GM12872 (cell line): ENCODE results near the gene CREB3L2.
A peak's percentile ranks its signal among the peaks of the same experiment; 100 is the strongest.

Experiments
- TF ChIP-seq, protein P1 (sequence below): IDR thresholded peaks from 3 replicates; pipeline ENCODE4 v1.5.1; 2011; ENCODE audit warnings: low read depth, mild to moderate bottlenecking, low read length, moderate library complexity; ENCODE audit not compliant: insufficient read depth

Gene CREB3L2

DNA sequence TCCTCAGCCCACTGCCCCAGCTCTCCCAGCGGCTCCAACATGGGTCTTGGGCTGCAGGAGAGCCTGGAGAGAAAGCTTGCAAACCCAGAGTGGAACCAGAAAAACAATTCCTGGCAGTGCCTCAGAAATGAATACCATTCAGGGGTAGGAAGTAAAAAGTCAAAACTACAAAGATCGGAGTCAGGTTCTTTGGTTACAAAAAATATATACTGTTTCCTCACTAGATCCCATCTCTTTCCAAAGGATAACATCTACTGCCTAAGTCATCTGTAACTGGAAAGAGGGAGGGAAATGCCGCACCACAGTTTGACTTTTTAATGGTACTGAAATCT lies 14.9 kb downstream of the CREB3L2 start:
- TF ChIP-seq, protein P1, sequence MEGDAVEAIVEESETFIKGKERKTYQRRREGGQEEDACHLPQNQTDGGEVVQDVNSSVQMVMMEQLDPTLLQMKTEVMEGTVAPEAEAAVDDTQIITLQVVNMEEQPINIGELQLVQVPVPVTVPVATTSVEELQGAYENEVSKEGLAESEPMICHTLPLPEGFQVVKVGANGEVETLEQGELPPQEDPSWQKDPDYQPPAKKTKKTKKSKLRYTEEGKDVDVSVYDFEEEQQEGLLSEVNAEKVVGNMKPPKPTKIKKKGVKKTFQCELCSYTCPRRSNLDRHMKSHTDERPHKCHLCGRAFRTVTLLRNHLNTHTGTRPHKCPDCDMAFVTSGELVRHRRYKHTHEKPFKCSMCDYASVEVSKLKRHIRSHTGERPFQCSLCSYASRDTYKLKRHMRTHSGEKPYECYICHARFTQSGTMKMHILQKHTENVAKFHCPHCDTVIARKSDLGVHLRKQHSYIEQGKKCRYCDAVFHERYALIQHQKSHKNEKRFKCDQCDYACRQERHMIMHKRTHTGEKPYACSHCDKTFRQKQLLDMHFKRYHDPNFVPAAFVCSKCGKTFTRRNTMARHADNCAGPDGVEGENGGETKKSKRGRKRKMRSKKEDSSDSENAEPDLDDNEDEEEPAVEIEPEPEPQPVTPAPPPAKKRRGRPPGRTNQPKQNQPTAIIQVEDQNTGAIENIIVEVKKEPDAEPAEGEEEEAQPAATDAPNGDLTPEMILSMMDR: no peak

DNA sequence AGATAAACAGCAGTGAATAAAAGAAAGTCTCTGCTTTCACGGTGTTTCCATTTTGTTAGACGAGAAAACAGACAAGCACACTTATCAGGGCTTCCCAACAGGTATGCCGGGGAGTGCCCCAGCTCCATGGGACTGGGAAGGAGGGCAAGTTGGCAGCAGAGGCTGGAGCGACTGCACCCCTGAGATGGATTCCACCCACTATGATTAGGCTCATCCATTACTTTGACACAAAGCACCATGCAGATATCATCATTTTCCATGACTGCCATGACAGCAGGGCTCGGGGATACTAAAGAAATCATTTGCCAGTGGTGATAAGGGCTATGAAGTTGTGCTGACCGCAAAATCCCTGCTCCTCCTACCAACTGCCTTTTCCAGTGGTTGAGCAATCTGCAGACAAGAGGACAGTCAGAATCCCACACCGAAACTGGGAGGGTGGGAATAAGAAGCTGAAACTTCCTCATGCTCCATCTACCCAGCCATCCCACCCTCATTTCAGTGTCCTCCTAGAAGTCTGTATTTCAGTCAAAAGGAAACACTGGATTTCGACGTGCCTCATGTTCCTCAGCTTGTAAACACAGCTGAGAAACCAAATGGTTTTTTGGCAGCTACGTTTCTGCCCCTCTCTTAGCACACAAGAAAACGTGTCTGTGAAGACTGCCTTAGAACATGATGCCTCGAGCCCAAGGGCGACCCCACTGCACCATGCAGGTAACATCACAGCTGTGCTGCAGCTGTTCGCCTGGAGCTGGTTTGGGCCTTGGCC lies 15.5 kb downstream of the CREB3L2 start:
- TF ChIP-seq, protein P1: no peak

DNA sequence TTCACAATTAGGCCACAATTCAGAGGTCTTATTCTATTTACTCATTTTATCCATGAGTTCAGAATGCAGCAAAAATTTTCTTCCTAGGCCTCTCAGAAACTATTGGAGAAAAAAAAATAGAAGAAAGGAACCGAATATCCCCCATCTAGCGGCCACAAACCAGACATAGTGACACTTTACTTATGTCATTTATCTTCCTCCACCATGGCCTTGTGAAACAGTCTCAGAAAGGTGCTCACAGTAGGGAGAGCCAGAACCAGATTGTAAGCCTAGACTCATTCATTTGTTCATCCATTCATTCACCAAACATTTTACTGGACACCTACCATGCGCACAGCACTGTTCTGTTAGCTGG lies 16.0 kb downstream of the CREB3L2 start:
- TF ChIP-seq, protein P1: peak; percentile 36; the same call in 1 of the 3 replicates

DNA sequence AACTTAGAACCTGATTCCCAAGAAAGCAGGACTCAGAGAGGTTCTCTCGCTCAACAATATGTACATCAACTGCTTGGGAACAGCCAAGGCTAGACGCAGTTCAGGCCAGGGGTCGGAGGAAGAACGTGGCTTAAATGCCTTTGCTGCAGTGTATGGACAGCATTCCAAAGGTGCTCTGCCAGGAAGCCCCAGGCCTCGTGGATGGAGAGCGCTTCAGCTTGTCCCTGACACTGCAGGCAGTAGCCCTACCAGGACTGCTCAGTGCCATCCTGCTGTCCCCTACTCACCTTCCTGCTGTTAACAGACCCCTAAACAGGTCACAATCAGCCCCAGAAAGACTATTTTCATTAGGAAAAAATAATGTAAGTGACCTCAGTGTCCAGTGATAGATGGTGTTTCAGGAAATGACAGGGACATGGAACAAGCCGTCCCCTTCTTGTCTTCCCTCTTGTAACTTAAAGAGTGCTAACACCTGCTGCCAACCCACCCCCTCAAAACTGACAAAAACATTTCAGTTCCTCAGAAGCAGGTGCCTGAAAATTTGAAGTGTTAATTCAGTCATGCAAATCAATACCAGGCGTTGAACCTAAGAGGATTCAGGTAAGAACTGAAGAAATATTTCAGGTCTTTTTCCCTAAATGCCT lies 16.5 kb downstream of the CREB3L2 start:
- TF ChIP-seq, protein P1: no peak

DNA sequence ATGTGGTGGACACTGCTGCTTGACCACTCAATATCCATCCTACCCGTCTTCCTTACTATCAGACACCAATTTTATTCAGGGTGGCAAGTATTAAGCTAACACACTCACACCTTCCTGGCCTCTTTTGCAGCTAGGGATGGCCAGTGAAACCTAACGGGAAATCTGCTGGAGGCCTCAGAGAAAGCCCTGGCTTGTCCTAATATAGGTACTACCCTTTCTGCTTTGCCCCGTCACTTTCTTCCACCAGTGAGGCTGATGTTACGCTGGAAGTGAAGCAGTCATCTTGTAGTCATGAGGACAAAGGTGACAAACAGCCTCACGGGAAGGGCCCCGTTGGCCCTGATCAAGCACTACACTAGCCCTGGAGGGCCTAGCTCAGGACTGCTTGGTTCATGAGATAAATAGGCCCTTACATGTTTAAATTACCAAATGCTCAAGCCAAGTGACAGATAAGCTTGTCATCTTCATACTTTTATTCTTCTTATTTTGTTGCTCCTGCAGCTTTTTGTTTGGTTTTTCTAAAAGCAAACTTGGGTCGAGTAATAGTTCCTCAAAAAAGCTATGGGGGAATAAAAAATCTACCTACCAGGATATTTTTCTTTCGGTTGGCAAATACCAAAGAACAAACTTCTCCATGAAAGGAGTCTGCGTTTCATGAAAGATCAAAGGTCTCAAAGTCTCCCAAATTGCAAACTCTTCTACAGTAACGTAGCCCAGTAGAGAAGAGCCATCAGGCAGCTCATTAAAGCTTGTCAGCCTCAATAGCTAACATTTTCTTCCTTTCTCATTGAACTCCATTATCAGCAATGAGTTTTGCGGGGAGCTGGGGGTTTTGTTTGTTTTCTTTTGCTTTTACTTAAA lies 17.5 kb downstream of the CREB3L2 start:
- TF ChIP-seq, protein P1: no peak

DNA sequence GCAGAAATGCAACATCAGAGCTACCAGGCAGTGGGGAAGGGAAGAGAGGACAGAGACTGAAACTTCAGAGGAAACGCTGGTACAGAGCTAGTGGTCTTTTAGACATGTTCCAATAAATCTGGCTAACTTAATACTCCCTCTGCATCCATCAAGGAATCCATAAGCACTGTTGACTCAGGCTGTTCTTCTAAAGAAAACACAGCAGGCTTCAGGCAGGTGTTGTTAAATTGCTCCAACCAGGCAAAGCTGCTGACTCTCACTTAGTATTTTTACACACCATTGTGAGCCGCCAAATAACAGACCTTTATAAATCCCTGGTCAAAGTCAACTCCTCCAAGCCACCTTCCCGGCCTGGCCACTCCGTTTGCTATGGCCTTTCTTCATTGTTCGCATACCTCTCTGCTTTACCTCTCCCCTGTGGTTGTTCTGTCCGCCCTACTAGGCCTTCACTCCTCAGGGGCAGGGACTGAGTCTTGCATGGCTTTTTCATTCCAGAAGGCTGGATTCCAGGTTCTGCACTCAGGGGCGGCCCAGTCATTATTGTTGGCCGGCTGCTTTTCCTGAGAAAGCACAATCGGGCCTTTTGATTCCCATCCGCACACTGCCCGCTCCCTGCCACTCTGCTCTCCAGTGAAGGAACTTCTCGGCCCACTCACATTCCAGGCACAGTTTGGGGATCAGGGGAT lies 18.4 kb downstream of the CREB3L2 start:
- TF ChIP-seq, protein P1: no peak

DNA sequence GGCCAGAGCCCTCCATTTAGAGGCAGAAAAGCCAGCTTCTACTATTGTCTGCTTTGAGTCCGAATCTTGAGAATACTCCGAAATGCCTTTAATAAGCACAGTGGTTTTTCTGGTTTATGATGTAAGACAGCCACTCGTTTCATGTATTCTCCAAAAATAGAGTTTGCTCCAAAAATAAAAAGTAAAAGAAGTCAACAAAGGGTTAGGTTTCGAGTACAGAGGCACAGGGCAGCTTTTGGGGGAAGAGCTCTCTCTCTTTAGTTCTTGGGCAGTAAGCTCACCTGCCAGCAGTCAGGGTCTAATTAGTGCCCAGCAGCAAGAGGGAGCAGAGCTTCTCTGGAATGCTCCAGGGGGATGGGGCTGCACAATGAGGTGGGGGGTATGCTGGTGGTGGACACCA lies 20.2 kb downstream of the CREB3L2 start:
- TF ChIP-seq, protein P1: no peak
